Fibroblast of gingiva (primary cell): Measurements from ENCODE around the gene PLEKHA8.
A peak's percentile ranks its signal among the peaks of the same experiment; 100 is the strongest.

Source experiments
- DNase-seq: peaks from one replicate; pipeline ENCODE4 v3.0.0-alpha.2; 2011; ENCODE audit warnings: low read depth

The PLEKHA8 gene

GRCh38 chr7:30169579-30169978, 141.4 kb downstream of the PLEKHA8 start:
- no peak for DNase-seq

- peak; percentile 32 for DNase-seq
These were observed 142.4 kb downstream of the PLEKHA8 start for GRCh38 chr7:30170476-30171205.

- DNase-seq: no peak
These were observed 143.7 kb downstream of the PLEKHA8 start for GRCh38 chr7:30171766-30172447.

- DNase-seq: no peak
These were observed 144.2 kb downstream of the PLEKHA8 start for GRCh38 chr7:30172451-30172850.

GRCh38 chr7:30173058-30173897, 145.1 kb downstream of the PLEKHA8 start:
- peak; percentile 99 for DNase-seq

- DNase-seq: no peak
These were observed 147.0 kb downstream of the PLEKHA8 start for GRCh38 chr7:30175180-30175579.

- DNase-seq: no peak
These were observed 147.5 kb downstream of the PLEKHA8 start for GRCh38 chr7:30175636-30176147.

- no peak for DNase-seq
These were observed 148.4 kb downstream of the PLEKHA8 start for GRCh38 chr7:30176463-30177109.

GRCh38 chr7:30177186-30177585, 149.0 kb downstream of the PLEKHA8 start:
- no peak for DNase-seq

- no peak for DNase-seq
These were observed 149.8 kb downstream of the PLEKHA8 start for GRCh38 chr7:30177965-30178364.

GRCh38 chr7:30178748-30179436, 150.7 kb downstream of the PLEKHA8 start:
- no peak for DNase-seq
